RWPE1 (cell line): ENCODE measurements around the gene MARS1.

Experiments
- CTCF ChIA-PET: fragments of 350-600 bp; sonication (Branson Sonifier 250); formaldehyde crosslinking; extraction: SDS; loops from one replicate; lab custom pipeline; 2021; lab: Yijun Ruan, JAX
- POLR2A ChIA-PET: fragments of 400-600 bp; formaldehyde crosslinking; extraction: SDS; loops from one replicate; lab custom pipeline; 2020; ENCODE audit warnings: antibody characterized with exemption; ENCODE audit not compliant: low non-redundant PET; lab: Yijun Ruan, JAX
- DNase-seq: peaks from one replicate; pipeline ENCODE4 v3.0.0; 2012; ENCODE audit warnings: low spot score
- H3K27ac ChIP-seq: fragments of 450-650 bp; 2 replicates; pipeline ENCODE4 v1.5.1; 2017
- CTCF ChIP-seq: fragments of 450-650 bp; conservative IDR thresholded peaks from 2 replicates; pipeline ENCODE4 v1.5.1; 2017; ENCODE audit warnings: low read depth, mild to moderate bottlenecking

The MARS1 gene

GRCh38 chr12:57523706-57524614, 36.1 kb downstream of the MARS1 start:
- CTCF ChIA-PET: interaction anchor here (1.0 to 1.2 kb wide), 3 partner anchors 11 to 348 kb away, joined by 3 read pairs; no protein-coding TSS in a partner anchor

GRCh38 chr12:57524814-57525614, 37.1 kb downstream of the MARS1 start:
- no peak for DNase-seq
- CTCF ChIA-PET: interaction anchor here (0.8 to 1.1 kb wide), 3 partner anchors 10 to 349 kb away, joined by 3 read pairs; no protein-coding TSS in a partner anchor
- H3K27ac ChIP-seq: peak overlapping the region; percentile 98
- POLR2A ChIA-PET: no interaction called here
- no peak for TF ChIP-seq CTCF

More at GRCh38 chr12:57523706-57524614, 36.1 kb downstream of the MARS1 start:
- DNase-seq: no peak
- TF ChIP-seq CTCF: no peak
- H3K27ac ChIP-seq: peak overlapping the region; percentile 98
- POLR2A ChIA-PET: interaction anchor here (0.6 to 0.9 kb wide), 3 partner anchors 14 to 220 kb away, joined by 3 to 5 read pairs (median 3); no protein-coding TSS in a partner anchor

- peak overlapping the region; percentile 98 for H3K27ac ChIP-seq
- CTCF ChIA-PET: no interaction called here
- POLR2A ChIA-PET: no interaction called here
- TF ChIP-seq CTCF: no peak
- no peak for DNase-seq
These were observed 37.9 kb downstream of the MARS1 start for GRCh38 chr12:57525615-57526383.

GRCh38 chr12:57526477-57527126, 38.7 kb downstream of the MARS1 start:
- ChIA-PET POLR2A (no interaction called here), CTCF (no interaction called here)
- H3K27ac ChIP-seq: peak overlapping the region; percentile 98
- no peak for TF ChIP-seq CTCF
- DNase-seq: no peak

- DNase-seq: no peak
- peak overlapping the region; percentile 98 for H3K27ac ChIP-seq
- ChIA-PET CTCF (interaction anchor here (0.6 kb wide), 1 partner anchor 314 kb away, joined by 4 read pairs; no protein-coding TSS in a partner anchor), POLR2A (no interaction called here)
- no peak for TF ChIP-seq CTCF
These were observed 39.3 kb downstream of the MARS1 start for GRCh38 chr12:57527184-57527583.
